Ovary (tissue), 9 donors: Measurements from ENCODE around the gene RARRES2. TPM values are rescaled to one million over a fixed set of nuclear protein-coding genes. Genes with fewer than 3 reads are reported as not detected.

Source experiments
- DNase-seq, 5 donors: peaks; one replicate each; pipeline ENCODE4 v3.0.0-alpha.2; 2019 to 2020
- H3K27ac ChIP-seq, 2 donors: fragments of 200-600 bp; one replicate each; pipeline versions ENCODE4 v1.5.1 to v1.8.0; 2019 to 2022
- H3K27me3 ChIP-seq: fragments of 200-600 bp; one replicate; pipeline ENCODE4 v1.8.0; 2022
- H3K36me3 ChIP-seq: fragments of 200-600 bp; sonication (generic); one replicate; pipeline ENCODE4 v1.5.1; 2019
- H3K4me1 ChIP-seq: one replicate; pipeline ENCODE4 v1.8.1; 2013; ENCODE audit warnings: mild to moderate bottlenecking, moderate library complexity; ENCODE audit not compliant: insufficient read depth
- H3K4me3 ChIP-seq: fragments of 200-600 bp; sonication (generic); one replicate; pipeline ENCODE4 v1.5.1; 2017
- H3K9me3 ChIP-seq, 2 donors: fragments of 200-600 bp in 1 of 2; sonication (generic) in 1 of 2; one replicate each; pipeline versions ENCODE4 v1.5.1 to v1.8.1; 2013 to 2019; ENCODE audit warnings: mild to moderate bottlenecking in 1 of 2, moderate library complexity in 1 of 2
- EP300 ChIP-seq: sonication (generic); formaldehyde crosslinking; IDR thresholded peaks from one replicate; pipeline ENCODE4 v1.6.1; 2017; ENCODE audit warnings: antibody characterized with exemption
- POLR2A ChIP-seq: fragments of 450-650 bp; IDR thresholded peaks from one replicate; pipeline ENCODE4 v1.6.1; 2017; ENCODE audit warnings: antibody characterized with exemption, mild to moderate bottlenecking, moderate library complexity
- WGBS, 3 donors: extraction: QIAGEN DNeasy Blood & Tissue Kit in 1 of 3; methylation state at CpG; one replicate each; pipeline versions ENCODE4 v1.1.5 to v1.1.7; 2013 to 2017; 5-methylcytosine and 5-hydroxymethylcytosine counted together
- intact Hi-C, 4 donors: fragments of 100-400 bp; cut with DNase I; formaldehyde crosslinking; loops; one replicate each; pipeline versions ENCODE4 v1.11.0 to v1.15.1; 2022 to 2023
- polyA plus RNA-seq, 2 donors: library from polyadenylated mRNA; stranded (reverse); fragments of 200-250 nt in 1 of 2; fragments of 350-450 nt in 1 of 2; fragmentation: Illumina TruSeq in 1 of 2; extraction: RNeasy Lipid Tissue Mini Kit (QIAGEN cat#74804) in 1 of 2; gene quantifications; one replicate each; pipeline ENCODE4 v1.2.3, GENCODE V29; 2013 to 2014
- total RNA-seq, 7 donors: library from RNA; depleted of rRNA in 2 of 7; stranded (reverse); fragments of >200 nt in 2 of 7; fragmentation: NEBNext Ultra II Directional in 3 of 7; extraction: Animal tissue kit (Norgen Biotek cat#: 25700) in 3 of 7; gene quantifications; one replicate each; pipeline versions ENCODE4 v1.1.0 to v1.2.4, GENCODE V29; 2016 to 2023
- TF ChIP-seq, protein P1 (sequence below), 3 donors: fragments of 450-650 bp in 2 of 3; fragments of 200-600 bp in 1 of 3; IDR thresholded peaks; one replicate each; pipeline versions ENCODE4 v1.5.1 to v1.8.0; 2016 to 2022; ENCODE audit warnings: antibody characterized with exemption in 3 of 3, mild to moderate bottlenecking in 1 of 3
- donor health status: DM: no; HTN: no; CAD: no; lungs with moderate emphysema.
- donor health status: DM: no; HTN: no; CAD: no.
- donor health status: Bipolar disorder and iron deficiency.
- donor health status: DM: yes; HTN: yes; CAD: no.
- donor health status: DM: no; HTN: no; CAD: no.
- donor health status: DM: yes; HTN: yes; CAD: no.

The RARRES2 gene
- total and polyA plus RNA-seq, 9 donors = 92.5 to 761 (median 518) TPM

DNA sequence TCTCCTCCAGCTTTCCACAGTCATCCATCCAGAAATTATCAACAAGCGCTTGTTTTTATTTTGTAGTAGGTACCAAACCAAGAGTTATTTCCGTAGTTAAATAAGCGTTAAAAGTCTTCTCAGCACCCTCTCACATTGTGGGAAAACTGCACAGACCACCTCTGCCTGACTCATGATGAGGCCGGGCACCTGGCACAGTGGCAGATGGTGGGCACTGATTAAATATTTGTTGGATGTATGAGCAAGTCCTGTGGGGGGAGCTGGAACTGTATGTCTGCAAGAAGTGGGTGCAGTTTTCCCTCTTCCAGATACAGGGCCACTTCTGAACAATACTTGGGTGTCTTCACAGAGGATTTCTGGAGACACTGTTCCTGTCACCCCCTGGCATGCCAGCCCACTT, 21.9 kb upstream of the RARRES2 start:
- no peak for TF ChIP-seq EP300
- TF ChIP-seq POLR2A = no peak
- TF ChIP-seq, protein P1, sequence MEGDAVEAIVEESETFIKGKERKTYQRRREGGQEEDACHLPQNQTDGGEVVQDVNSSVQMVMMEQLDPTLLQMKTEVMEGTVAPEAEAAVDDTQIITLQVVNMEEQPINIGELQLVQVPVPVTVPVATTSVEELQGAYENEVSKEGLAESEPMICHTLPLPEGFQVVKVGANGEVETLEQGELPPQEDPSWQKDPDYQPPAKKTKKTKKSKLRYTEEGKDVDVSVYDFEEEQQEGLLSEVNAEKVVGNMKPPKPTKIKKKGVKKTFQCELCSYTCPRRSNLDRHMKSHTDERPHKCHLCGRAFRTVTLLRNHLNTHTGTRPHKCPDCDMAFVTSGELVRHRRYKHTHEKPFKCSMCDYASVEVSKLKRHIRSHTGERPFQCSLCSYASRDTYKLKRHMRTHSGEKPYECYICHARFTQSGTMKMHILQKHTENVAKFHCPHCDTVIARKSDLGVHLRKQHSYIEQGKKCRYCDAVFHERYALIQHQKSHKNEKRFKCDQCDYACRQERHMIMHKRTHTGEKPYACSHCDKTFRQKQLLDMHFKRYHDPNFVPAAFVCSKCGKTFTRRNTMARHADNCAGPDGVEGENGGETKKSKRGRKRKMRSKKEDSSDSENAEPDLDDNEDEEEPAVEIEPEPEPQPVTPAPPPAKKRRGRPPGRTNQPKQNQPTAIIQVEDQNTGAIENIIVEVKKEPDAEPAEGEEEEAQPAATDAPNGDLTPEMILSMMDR (IDR thresholded peaks at IDR 0.05) = no peak
- no peaks in the 10 kb centered on the region for H3K4me1 ChIP-seq
- H3K27me3 ChIP-seq = no peaks in the 10 kb centered on the region
- H3K4me3 ChIP-seq = no peak overlapping the region
- no peaks in the 10 kb centered on the region for H3K36me3 ChIP-seq
- intact Hi-C loops = no loop called here
- DNase-seq = no peak
- H3K9me3 ChIP-seq = no peaks in the 10 kb centered on the region
- H3K27ac ChIP-seq = no peak overlapping the region
- WGBS, 3 donors = 89 to 91% (median 90%) methylated on average over 4 of the region's 4 CpGs

DNA sequence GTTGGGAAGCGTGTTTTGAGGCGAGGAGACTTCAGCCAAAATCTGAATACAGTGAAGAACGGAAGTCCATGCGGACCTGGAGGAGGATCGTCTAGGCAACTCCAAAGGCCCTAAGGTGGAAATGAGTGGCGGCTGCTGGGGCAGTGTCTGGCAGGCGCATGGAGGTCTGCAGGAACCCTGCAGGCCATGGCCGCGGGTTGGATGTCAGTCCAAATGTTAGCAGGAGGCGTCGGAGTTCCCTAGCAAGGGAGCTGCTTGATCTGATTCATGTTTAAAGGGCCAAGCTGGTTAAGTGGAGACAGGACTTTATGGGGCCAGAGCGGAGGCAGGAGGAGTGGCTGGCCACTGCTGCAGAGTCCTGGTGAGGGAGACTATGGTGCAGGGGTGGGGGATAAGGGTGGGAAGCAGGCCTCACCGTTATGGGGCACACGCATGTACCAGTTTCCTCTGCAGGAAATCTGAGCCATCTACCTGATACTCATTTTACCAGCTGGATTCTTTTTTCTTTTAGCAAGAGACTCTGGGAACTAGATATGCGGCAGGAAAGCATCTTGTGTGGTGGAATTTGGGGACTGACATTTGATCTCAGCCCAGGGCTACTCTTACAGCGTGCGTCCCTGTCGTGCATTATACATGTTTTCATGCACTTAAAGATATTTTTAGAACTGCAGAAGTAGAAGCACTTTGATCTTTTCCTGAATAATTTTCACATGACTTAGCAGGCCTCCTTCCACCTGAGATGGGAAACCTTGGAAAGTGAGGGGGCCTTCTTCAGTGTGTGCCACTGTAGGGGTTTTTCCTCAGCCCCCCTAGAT, 20.6 kb upstream of the RARRES2 start:
- WGBS, 3 donors = 78 to 83% (median 81%) methylated on average over 18 of the region's 18 CpGs

DNA sequence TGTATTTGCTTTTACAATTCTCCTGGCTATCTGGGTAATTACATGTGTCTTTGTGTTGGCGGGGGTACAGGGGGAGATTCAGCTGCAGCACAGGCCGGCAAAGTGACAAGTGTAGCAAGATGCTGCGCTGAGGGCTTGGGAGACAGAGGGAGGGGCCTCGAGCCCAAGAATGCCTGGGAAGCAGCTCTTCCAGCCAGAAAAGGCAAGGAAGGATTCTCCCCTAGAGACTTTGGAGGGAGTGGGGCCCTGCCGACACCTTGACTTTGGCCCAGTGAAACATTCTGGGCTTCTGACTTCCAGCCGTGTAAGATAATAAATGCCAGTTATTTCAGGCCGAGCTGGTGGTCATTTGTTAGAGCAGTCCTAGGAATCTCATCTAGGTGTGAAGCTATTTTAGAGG, 20.0 kb upstream of the RARRES2 start:
- Histone ChIP-seq H3K27ac (no peak overlapping the region), H3K27me3 (no peaks in the 10 kb centered on the region), H3K36me3 (no peaks in the 10 kb centered on the region), H3K4me3 (no peak overlapping the region), H3K9me3 (no peaks in the 10 kb centered on the region), H3K4me1 (no peaks in the 10 kb centered on the region)
- no peak for DNase-seq
- TF ChIP-seq POLR2A (no peak), EP300 (no peak)
- TF ChIP-seq, protein P1 (IDR thresholded peaks at IDR 0.05) = no peak
- 61 to 71% (median 63%) methylated on average over 7 of the region's 7 CpGs for WGBS, 3 donors
- intact Hi-C loops = no loop called here

More for the DNA sequence above, 20.6 kb upstream of the RARRES2 start:
- H3K36me3 ChIP-seq = no peaks in the 10 kb centered on the region
- H3K9me3 ChIP-seq = no peaks in the 10 kb centered on the region
- no peak overlapping the region for H3K27ac ChIP-seq
- TF ChIP-seq EP300 = no peak
- TF ChIP-seq, protein P1 (IDR thresholded peaks at IDR 0.05) = no peak
- no peak for TF ChIP-seq POLR2A
- no peak overlapping the region for H3K4me3 ChIP-seq
- H3K27me3 ChIP-seq = no peaks in the 10 kb centered on the region
- DNase-seq = no peak
- intact Hi-C loops = no loop called here
- H3K4me1 ChIP-seq = no peaks in the 10 kb centered on the region

DNA sequence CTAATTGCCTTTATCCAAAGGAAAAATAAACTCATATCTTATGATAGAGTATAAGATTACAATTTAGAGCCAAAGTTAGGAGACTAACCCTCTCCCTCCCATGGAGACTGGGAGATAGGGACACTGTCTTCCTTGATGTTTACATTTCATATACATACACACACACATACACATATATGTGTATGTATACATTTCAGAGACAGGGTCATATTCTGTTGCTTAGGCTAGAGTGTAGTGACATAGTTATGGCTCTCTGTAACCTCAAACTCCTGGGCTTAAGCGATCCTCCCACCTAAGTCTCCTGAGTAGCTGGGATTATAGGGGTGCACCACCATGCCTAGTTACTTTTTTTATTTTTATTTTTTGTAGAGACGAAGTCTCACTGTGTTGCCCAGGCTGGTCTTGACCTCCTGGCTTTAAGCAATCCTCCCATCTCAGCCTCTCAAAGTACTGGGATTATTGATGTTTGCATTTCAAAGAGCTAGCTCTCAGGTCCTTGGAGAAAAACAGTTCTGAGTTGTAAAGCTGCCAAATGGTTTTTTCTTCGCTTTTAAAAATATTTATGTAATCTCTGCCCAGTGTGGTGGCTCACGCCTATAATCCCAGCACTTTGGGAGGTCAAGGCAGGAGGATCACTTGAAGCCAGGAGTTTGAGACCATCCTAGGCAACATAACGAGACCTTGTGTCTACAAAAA, 19.1 kb upstream of the RARRES2 start:
- no peak for TF ChIP-seq EP300
- TF ChIP-seq, protein P1 (IDR thresholded peaks at IDR 0.05) = no peak
- TF ChIP-seq POLR2A = no peak
- Histone ChIP-seq H3K36me3 (no peaks in the 10 kb centered on the region), H3K27ac (no peak overlapping the region), H3K9me3 (no peaks in the 10 kb centered on the region), H3K4me1 (no peaks in the 10 kb centered on the region), H3K27me3 (no peaks in the 10 kb centered on the region), H3K4me3 (no peak overlapping the region)
- no peak for DNase-seq
- 31 to 52% (median 34%) methylated on average over 5 of the region's 5 CpGs for WGBS, 3 donors
- intact Hi-C loops = no loop called here
